CD14-positive monocyte (primary cell): ENCODE data around the gene KRT72. TPM values are rescaled to one million over a fixed set of nuclear protein-coding genes. Genes with fewer than 3 reads are reported as not detected.

Experiments
- DNase-seq, 3 donors: peaks; one replicate each; pipeline ENCODE4 v3.0.0-alpha.2; 2011 to 2022
- H2AFZ ChIP-seq: 2 replicates; pipeline ENCODE4 v1.6.0; 2012; ENCODE audit warnings: mild to moderate bottlenecking, low read depth, low read length, inconsistent platforms; ENCODE audit not compliant: insufficient read depth, poor library complexity, severe bottlenecking
- H3K27ac ChIP-seq, 2 donors: 1 replicate in 1 of 2; 2 replicates in 1 of 2; pipeline ENCODE4 v1.5.1; 2012 to 2013; ENCODE audit warnings: low read length in 2 of 2, control low read depth in 1 of 2, inconsistent platforms in 1 of 2, low read depth in 1 of 2, mild to moderate bottlenecking in 1 of 2
- H3K27me3 ChIP-seq, 2 donors: one replicate each; pipeline versions ENCODE4 v1.6.0 to v1.6.1; 2011 to 2013; ENCODE audit warnings: low read length in 2 of 2; ENCODE audit not compliant: control insufficient read depth in 2 of 2, insufficient read depth in 2 of 2
- H3K36me3 ChIP-seq, 2 donors: replicated peaks in 1 of 2; 1 replicate in 1 of 2; 2 replicates in 1 of 2; pipeline versions ENCODE4 v1.5.1 to v1.6.1; 2012 to 2013; ENCODE audit warnings: low read length in 2 of 2, control low read depth in 1 of 2, inconsistent platforms in 1 of 2, mild to moderate bottlenecking in 1 of 2; ENCODE audit not compliant: insufficient read depth in 2 of 2, control insufficient read depth in 1 of 2
- H3K4me1 ChIP-seq, 2 donors: 1 replicate in 1 of 2; 2 replicates in 1 of 2; pipeline versions ENCODE4 v1.5.1 to v1.6.1; 2012 to 2013; ENCODE audit warnings: low read length in 2 of 2, control low read depth in 1 of 2, inconsistent platforms in 1 of 2, mild to moderate bottlenecking in 1 of 2, moderate library complexity in 1 of 2; ENCODE audit not compliant: insufficient read depth in 2 of 2, control insufficient read depth in 1 of 2
- H3K4me2 ChIP-seq: replicated peaks from 2 replicates; pipeline ENCODE3; 2012; ENCODE audit warnings: low read length, moderate library complexity, mild to moderate bottlenecking; ENCODE audit not compliant: poor library complexity, severe bottlenecking; ENCODE audit errors: extremely low read depth
- H3K4me3 ChIP-seq, 3 experiments: fragments of 200-600 bp in 1 of 3; sonication (generic) in 1 of 3; replicated peaks in 1 of 3; 1 replicate in 2 of 3; 2 replicates in 1 of 3; pipeline ENCODE4 v1.5.1; 2011 to 2013; ENCODE audit warnings: low read length in 3 of 3, mild to moderate bottlenecking in 3 of 3, control low read depth in 2 of 3, low read depth in 2 of 3, inconsistent platforms in 1 of 3, moderate library complexity in 1 of 3
- H3K79me2 ChIP-seq: 2 replicates; pipeline ENCODE4 v1.6.0; 2012; ENCODE audit warnings: mild to moderate bottlenecking, control low read depth, inconsistent platforms, low read length, moderate library complexity; ENCODE audit not compliant: insufficient read depth
- H3K9ac ChIP-seq: 2 replicates; pipeline ENCODE4 v1.6.0; 2017; ENCODE audit warnings: low read length, mild to moderate bottlenecking; ENCODE audit not compliant: insufficient read depth, poor library complexity, severe bottlenecking
- H3K9me3 ChIP-seq, 2 donors: replicated peaks in 1 of 2; 1 replicate in 1 of 2; 2 replicates in 1 of 2; pipeline versions ENCODE4 v1.5.1 to v1.6.1; 2012 to 2013; ENCODE audit warnings: low read length in 2 of 2, control low read depth in 1 of 2; ENCODE audit not compliant: control insufficient read depth in 1 of 2, insufficient read depth in 1 of 2
- H4K20me1 ChIP-seq: 2 replicates; pipeline ENCODE4 v1.6.0; 2012; ENCODE audit warnings: mild to moderate bottlenecking, low read length, control low read depth, moderate library complexity; ENCODE audit not compliant: insufficient read depth
- H3K27ac Mint-ChIP-seq, 7 donors: one replicate each; pipeline ENCODE4 v1.8.0; 2020; ENCODE audit warnings: mild to moderate bottlenecking in 7 of 7, mixed read lengths in 7 of 7, moderate library complexity in 6 of 7, inconsistent platforms in 2 of 7
- H3K27me3 Mint-ChIP-seq, 3 donors: one replicate each; pipeline ENCODE4 v1.8.0; 2021 to 2022; ENCODE audit warnings: low read depth in 3 of 3, mild to moderate bottlenecking in 3 of 3, mixed read lengths in 3 of 3, moderate library complexity in 3 of 3, inconsistent platforms in 1 of 3
- H3K36me3 Mint-ChIP-seq, 2 donors: one replicate each; pipeline ENCODE4 v1.8.0; 2020; ENCODE audit warnings: mixed read lengths in 2 of 2, inconsistent platforms in 1 of 2, mild to moderate bottlenecking in 1 of 2
- H3K4me1 Mint-ChIP-seq: one replicate; pipeline ENCODE4 v1.8.0; 2020; ENCODE audit warnings: mild to moderate bottlenecking, mixed read lengths
- H3K4me3 Mint-ChIP-seq, 2 donors: one replicate each; pipeline ENCODE4 v1.8.0; 2020; ENCODE audit warnings: mild to moderate bottlenecking in 2 of 2, mixed read lengths in 2 of 2, moderate library complexity in 1 of 2
- H3K9me3 Mint-ChIP-seq, 7 donors: one replicate each; pipeline ENCODE4 v1.8.0; 2020 to 2022; ENCODE audit warnings: mixed read lengths in 7 of 7, mild to moderate bottlenecking in 6 of 7, moderate library complexity in 6 of 7, inconsistent platforms in 2 of 7
- CTCF ChIP-seq: fragments of 200-600 bp; IDR thresholded peaks from one replicate; pipeline ENCODE4 v1.8.0; 2022; ENCODE audit warnings: antibody characterized with exemption, mild to moderate bottlenecking
- WGBS: methylation state at CpG from one replicate; pipeline ENCODE4 v1.1.5; 2013; ENCODE audit warnings: missing lambda C conversion rate; ENCODE audit not compliant: insufficient coverage; 5-methylcytosine and 5-hydroxymethylcytosine counted together
- intact Hi-C, 2 donors: fragments of 100-400 bp; cut with micrococcal nuclease; formaldehyde crosslinking; loops; one replicate each; pipeline versions ENCODE4 v1.15.0 to v1.15.1; 2023
- polyA plus RNA-seq, 3 donors: library from polyadenylated mRNA; depleted of rRNA in 1 of 3; unstranded in 2 of 3; stranded (reverse) in 1 of 3; fragments of 300-500 nt in 2 of 3; fragments of >200 nt in 1 of 3; fragmentation: Illumina TruSeq in 2 of 3; gene quantifications; 1 replicate in 2 of 3; 2 replicates in 1 of 3; pipeline ENCODE4 v1.2.3, GENCODE V29; 2012 to 2021

The KRT72 gene
- polyA plus RNA-seq, 3 donors: not detected

GRCh38 chr12:52604859-52605258, 3.6 kb upstream of the KRT72 start:
- no peak overlapping the region for H3K27ac Mint-ChIP-seq
- no peak for DNase-seq
- Histone ChIP-seq H3K27me3 (peaks cover 14 to 21% of the 10 kb centered on the region in 2 donors), H3K4me1 (no peaks in the 10 kb centered on the region), H3K27ac (no peak overlapping the region), H3K9me3 (peaks cover 0 to 5% of the 10 kb centered on the region in 2 donors), H4K20me1 (no peaks in the 10 kb centered on the region), H2AFZ (no peak overlapping the region), H3K79me2 (no peaks in the 10 kb centered on the region), H3K4me3 (no peak overlapping the region), H3K4me2 (no peak overlapping the region), H3K36me3 (no peaks in the 10 kb centered on the region), H3K9ac (no peak overlapping the region)
- no peak overlapping the region for H3K4me3 Mint-ChIP-seq
- TF ChIP-seq CTCF: no peak
- peaks cover 21 to 35% (median 25%) of the 10 kb centered on the region in 3 donors for H3K27me3 Mint-ChIP-seq
- intact Hi-C loops: no loop called here
- H3K36me3 Mint-ChIP-seq: no peaks in the 10 kb centered on the region
- peaks cover 0 to 11% (median 5%) of the 10 kb centered on the region in 7 donors for H3K9me3 Mint-ChIP-seq
- no peaks in the 10 kb centered on the region for H3K4me1 Mint-ChIP-seq

GRCh38 chr12:52603314-52603713, 2.1 kb upstream of the KRT72 start:
- H3K27me3 ChIP-seq: peaks cover 16 to 28% of the 10 kb centered on the region in 2 donors
- H3K36me3 Mint-ChIP-seq: no peaks in the 10 kb centered on the region
- no peaks in the 10 kb centered on the region for H4K20me1 ChIP-seq
- H3K4me3 Mint-ChIP-seq: no peak overlapping the region
- no CpG with 5 or more reads among the region's 2 CpGs for WGBS
- H3K27me3 Mint-ChIP-seq: peaks cover 23 to 39% (median 29%) of the 10 kb centered on the region in 3 donors
- no peaks in the 10 kb centered on the region for H3K4me1 ChIP-seq
- TF ChIP-seq CTCF: no peak
- no peak overlapping the region for H3K27ac Mint-ChIP-seq
- intact Hi-C loops: no loop called here
- no peak overlapping the region for H3K27ac ChIP-seq
- H3K36me3 ChIP-seq: no peaks in the 10 kb centered on the region
- no peaks in the 10 kb centered on the region for H3K79me2 ChIP-seq
- H3K4me1 Mint-ChIP-seq: no peaks in the 10 kb centered on the region
- no peak overlapping the region for H2AFZ ChIP-seq
- no peak for DNase-seq
- H3K4me2 ChIP-seq: no peak overlapping the region
- peaks cover 0 to 5% of the 10 kb centered on the region in 2 donors for H3K9me3 ChIP-seq
- H3K4me3 ChIP-seq: no peak overlapping the region
- H3K9me3 Mint-ChIP-seq: peaks cover 0 to 11% (median 5%) of the 10 kb centered on the region in 7 donors
- H3K9ac ChIP-seq: no peak overlapping the region
